ENCODE measurements around the gene CPSF4L.

GRCh38 chr17:73211745-73212144 lies 49.9 kb downstream of the CPSF4L start:
- TF ChIP-seq POLR2AphosphoS5 (IDR thresholded peaks at IDR 0.05; ENCODE audit: low read depth): no peak
- no peak for TF ChIP-seq CTCF (IDR thresholded peaks at IDR 0.05; ENCODE audit: insufficient read depth, low read length)

Data from HL-60 (cell line).